Measurements from ENCODE around the gene SCRN3.
"Not testable (repeated sequence)": the region's sequence is repeated elsewhere in the genome, so short reads cannot be mapped to it uniquely, and the experiment has no call there.

- not testable (repeated sequence) for TF ChIP-seq CTCF (IDR thresholded peaks at IDR 0.05; ENCODE audit: insufficient read depth, low read length); POLR2AphosphoS5 (IDR thresholded peaks at IDR 0.05; ENCODE audit: low read depth); GABPA (IDR thresholded peaks at IDR 0.05; ENCODE audit: low read depth); SPI1 (IDR thresholded peaks at IDR 0.05; ENCODE audit: borderline replicate concordance, low read depth)
Observed at GRCh38 chr2:174359663-174360062, 35.9 kb upstream of the SCRN3 start.

Measured in HL-60 (cell line).